Prostate gland (tissue), 2 donors: ENCODE data around the gene STK39. TPM values are rescaled to one million over a fixed set of nuclear protein-coding genes. Genes with fewer than 3 reads are reported as not detected.

Experiments used
- DNase-seq: peaks from one replicate; pipeline ENCODE4 v3.0.0-alpha.2; 2019; ENCODE audit warnings: low spot score
- H3K27ac ChIP-seq, 2 donors: fragments of 200-600 bp; sonication (generic); 2 replicates each; pipeline ENCODE4 v1.5.1; 2017 to 2019
- H3K27me3 ChIP-seq: fragments of 200-600 bp; sonication (generic); replicated peaks from 2 replicates; pipeline ENCODE4 v1.5.1; 2019; ENCODE audit not compliant: insufficient read depth
- H3K36me3 ChIP-seq, 2 donors: fragments of 200-600 bp; sonication (generic); 1 replicate in 1 of 2; 2 replicates in 1 of 2; pipeline versions ENCODE4 v1.5.1 to v1.8.1; 2017 to 2019
- H3K4me1 ChIP-seq: fragments of 200-600 bp; sonication (generic); replicated peaks from 2 replicates; pipeline ENCODE4 v1.5.1; 2019
- H3K4me3 ChIP-seq, 2 donors: fragments of 200-600 bp; sonication (generic); 2 replicates each; pipeline ENCODE4 v1.5.1; 2017 to 2019
- H3K9me3 ChIP-seq: fragments of 200-600 bp; sonication (generic); 2 replicates; pipeline ENCODE4 v1.5.1; 2017
- CTCF ChIP-seq, 4 experiments: fragments of 200-600 bp in 2 of 4; fragments of 450-650 bp in 2 of 4; sonication (generic) in 2 of 4; IDR thresholded peaks; 1 replicate in 3 of 4; 2 replicates in 1 of 4; pipeline ENCODE4 v1.5.1; 2016 to 2019; ENCODE audit warnings: antibody characterized with exemption in 4 of 4, mild to moderate bottlenecking in 2 of 4, moderate library complexity in 2 of 4
- POLR2A ChIP-seq: fragments of 450-650 bp; IDR thresholded peaks from one replicate; pipeline ENCODE4 v1.6.1; 2016; ENCODE audit warnings: antibody characterized with exemption, mild to moderate bottlenecking
- POLR2AphosphoS5 ChIP-seq: sonication (generic); formaldehyde crosslinking; IDR thresholded peaks from one replicate; pipeline ENCODE4 v1.6.1; 2017; ENCODE audit warnings: antibody characterized with exemption
- whole genome bisulfite sequencing: methylation state at CpG from one replicate; pipeline ENCODE4 v1.1.5; 2018; 5-methylcytosine and 5-hydroxymethylcytosine counted together
- intact Hi-C: fragments of 100-400 bp; cut with DNase I; formaldehyde crosslinking; loops from one replicate; pipeline ENCODE4 v1.14.2; 2022
- total RNA-seq, 2 donors: library from RNA; depleted of rRNA; stranded (reverse); fragments of >200 nt; gene quantifications; one replicate each; pipeline ENCODE4 v1.1.0, GENCODE V29; 2016

The STK39 gene
- total RNA-seq, 2 donors from 2014 or later = 32.2 to 54.7 TPM

- intact Hi-C loops = no loop called here
- Histone ChIP-seq H3K4me3 (no peak overlapping the region), H3K36me3 (no peaks in the 10 kb centered on the region), H3K9me3 (no peaks in the 10 kb centered on the region), H3K27ac (no peak overlapping the region), H3K4me1 (peaks cover 1% of the 10 kb centered on the region), H3K27me3 (no peaks in the 10 kb centered on the region)
- DNase-seq = no peak
- TF ChIP-seq POLR2AphosphoS5 = no peak
- no peak for TF ChIP-seq CTCF (IDR thresholded peaks at IDR 0.05)
- no peak for TF ChIP-seq POLR2A
- 98% methylated on average over 2 of the region's 2 CpGs for WGBS
These were observed 59.4 kb downstream of the STK39 start for GRCh38 chr2:168188002-168188401.

- no peak for DNase-seq
- TF ChIP-seq POLR2A = no peak
- TF ChIP-seq CTCF (IDR thresholded peaks at IDR 0.05) = no peak
- TF ChIP-seq POLR2AphosphoS5 = no peak
- H3K27ac ChIP-seq = no peak overlapping the region
- intact Hi-C loops = no loop called here
- H3K4me3 ChIP-seq = no peak overlapping the region
- no peaks in the 10 kb centered on the region for H3K36me3 ChIP-seq
- H3K4me1 ChIP-seq = no peaks in the 10 kb centered on the region
- no peaks in the 10 kb centered on the region for H3K9me3 ChIP-seq
- H3K27me3 ChIP-seq = no peaks in the 10 kb centered on the region
- 93% methylated on average over 2 of the region's 2 CpGs for WGBS
These were observed 60.9 kb downstream of the STK39 start for GRCh38 chr2:168186452-168186851.

GRCh38 chr2:168185583-168186274 lies 61.7 kb downstream of the STK39 start:
- no peaks in the 10 kb centered on the region for H3K4me1 ChIP-seq
- intact Hi-C loops = no loop called here
- no peak overlapping the region for H3K4me3 ChIP-seq
- DNase-seq = no peak
- no peaks in the 10 kb centered on the region for H3K36me3 ChIP-seq
- TF ChIP-seq CTCF (IDR thresholded peaks at IDR 0.05) (no peak), POLR2A (no peak), POLR2AphosphoS5 (no peak)
- no peaks in the 10 kb centered on the region for H3K9me3 ChIP-seq
- H3K27me3 ChIP-seq = no peaks in the 10 kb centered on the region
- no peak overlapping the region for H3K27ac ChIP-seq

- Histone ChIP-seq H3K4me3 (no peak overlapping the region), H3K27ac (no peak overlapping the region), H3K27me3 (no peaks in the 10 kb centered on the region), H3K4me1 (peaks cover 4% of the 10 kb centered on the region), H3K36me3 (no peaks in the 10 kb centered on the region), H3K9me3 (no peaks in the 10 kb centered on the region)
- 74% methylated on average over 4 of the region's 4 CpGs for WGBS
- no peak for TF ChIP-seq POLR2A
- TF ChIP-seq POLR2AphosphoS5 = no peak
- TF ChIP-seq CTCF (IDR thresholded peaks at IDR 0.05) = no peak
- intact Hi-C loops = no loop called here
- no peak for DNase-seq
These were observed 62.5 kb downstream of the STK39 start for GRCh38 chr2:168184681-168185513.
